Thoracic aorta (tissue), 2 donors: Measurements from ENCODE around the gene S100A3. TPM values are rescaled to one million over a fixed set of nuclear protein-coding genes. Genes with fewer than 3 reads are reported as not detected.
"Not testable (repeated sequence)": the region's sequence is repeated elsewhere in the genome, so short reads cannot be mapped to it uniquely, and the experiment has no call there.

ENCODE experiments used
- ATAC-seq: fragments of 150-250 bp; one replicate; pipeline ENCODE4 v1.8.0; 2017; ENCODE audit warnings: low read depth; ENCODE audit not compliant: insufficient number of reproducible peaks, low FRiP score
- DNase-seq: peaks from one replicate; pipeline ENCODE4 v3.0.0-alpha.2; 2020; ENCODE audit warnings: low spot score
- H3K27ac ChIP-seq, 2 donors: fragments of 200-600 bp; sonication (generic); 1 replicate in 1 of 2; 2 replicates in 1 of 2; pipeline ENCODE4 v1.5.1; 2016; ENCODE audit warnings: mild to moderate bottlenecking in 2 of 2, moderate library complexity in 2 of 2
- H3K27me3 ChIP-seq: fragments of 200-600 bp; sonication (generic); replicated peaks from 2 replicates; pipeline ENCODE4 v1.6.0; 2016; ENCODE audit warnings: mild to moderate bottlenecking; ENCODE audit not compliant: insufficient read depth
- H3K36me3 ChIP-seq: fragments of 200-600 bp; sonication (generic); one replicate; pipeline ENCODE4 v1.5.1; 2016
- H3K4me1 ChIP-seq, 2 donors: fragments of 200-600 bp; sonication (generic); 1 replicate in 1 of 2; 2 replicates in 1 of 2; pipeline versions ENCODE4 v1.5.1 to v1.6.0; 2016; ENCODE audit warnings: low read depth in 2 of 2, mild to moderate bottlenecking in 1 of 2; ENCODE audit not compliant: control insufficient read depth in 1 of 2
- H3K4me3 ChIP-seq: fragments of 200-600 bp; sonication (generic); 2 replicates; pipeline ENCODE4 v1.5.1; 2016; ENCODE audit warnings: mild to moderate bottlenecking
- H3K9me3 ChIP-seq: fragments of 200-600 bp; sonication (generic); 2 replicates; pipeline ENCODE4 v1.5.1; 2016
- total RNA-seq, 2 donors: library from RNA; depleted of rRNA; stranded (reverse); fragments of >200 nt; gene quantifications; one replicate each; pipeline versions ENCODE4 v1.1.0 to v1.2.3, GENCODE V29; 2016
- TF ChIP-seq, protein P1 (sequence below): fragments of 200-600 bp; sonication (generic); IDR thresholded peaks from one replicate; pipeline ENCODE4 v1.5.1; 2019; ENCODE audit warnings: antibody characterized with exemption

S100A3 gene
- total RNA-seq, 2 donors from 2014 or later = 3.1 to 25.0 TPM

DNA sequence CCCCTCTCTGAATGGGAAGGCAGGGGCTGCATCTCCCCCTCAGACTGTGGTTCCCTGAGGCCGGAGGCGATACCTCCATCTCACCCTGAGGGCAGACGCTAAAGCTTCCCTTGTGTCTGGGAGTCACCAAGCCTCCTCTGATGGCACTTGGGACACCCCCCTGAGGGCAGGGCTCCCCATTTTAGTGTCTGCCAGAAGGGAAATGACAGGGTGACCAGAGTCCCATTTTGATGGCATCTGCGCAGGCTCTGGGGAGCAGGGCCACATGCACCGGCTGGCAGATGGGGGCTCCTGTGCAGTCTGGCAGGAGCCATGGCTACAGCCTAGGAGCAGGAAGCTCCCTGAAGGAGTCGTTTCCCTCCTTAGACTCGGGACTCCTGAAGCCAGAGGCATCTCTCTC is 14.9 kb upstream of the S100A3 start:
- Histone ChIP-seq H3K27ac (peak overlapping the region in 1 of 2 donors; percentile 27), H3K9me3 (no peaks in the 10 kb centered on the region), H3K36me3 (no peaks in the 10 kb centered on the region), H3K4me3 (no peak overlapping the region), H3K27me3 (no peaks in the 10 kb centered on the region), H3K4me1 (peaks cover 29 to 39% of the 10 kb centered on the region in 2 donors)
- ATAC-seq (no peak), DNase-seq (no peak)
- TF ChIP-seq, protein P1, sequence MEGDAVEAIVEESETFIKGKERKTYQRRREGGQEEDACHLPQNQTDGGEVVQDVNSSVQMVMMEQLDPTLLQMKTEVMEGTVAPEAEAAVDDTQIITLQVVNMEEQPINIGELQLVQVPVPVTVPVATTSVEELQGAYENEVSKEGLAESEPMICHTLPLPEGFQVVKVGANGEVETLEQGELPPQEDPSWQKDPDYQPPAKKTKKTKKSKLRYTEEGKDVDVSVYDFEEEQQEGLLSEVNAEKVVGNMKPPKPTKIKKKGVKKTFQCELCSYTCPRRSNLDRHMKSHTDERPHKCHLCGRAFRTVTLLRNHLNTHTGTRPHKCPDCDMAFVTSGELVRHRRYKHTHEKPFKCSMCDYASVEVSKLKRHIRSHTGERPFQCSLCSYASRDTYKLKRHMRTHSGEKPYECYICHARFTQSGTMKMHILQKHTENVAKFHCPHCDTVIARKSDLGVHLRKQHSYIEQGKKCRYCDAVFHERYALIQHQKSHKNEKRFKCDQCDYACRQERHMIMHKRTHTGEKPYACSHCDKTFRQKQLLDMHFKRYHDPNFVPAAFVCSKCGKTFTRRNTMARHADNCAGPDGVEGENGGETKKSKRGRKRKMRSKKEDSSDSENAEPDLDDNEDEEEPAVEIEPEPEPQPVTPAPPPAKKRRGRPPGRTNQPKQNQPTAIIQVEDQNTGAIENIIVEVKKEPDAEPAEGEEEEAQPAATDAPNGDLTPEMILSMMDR = no peak

DNA sequence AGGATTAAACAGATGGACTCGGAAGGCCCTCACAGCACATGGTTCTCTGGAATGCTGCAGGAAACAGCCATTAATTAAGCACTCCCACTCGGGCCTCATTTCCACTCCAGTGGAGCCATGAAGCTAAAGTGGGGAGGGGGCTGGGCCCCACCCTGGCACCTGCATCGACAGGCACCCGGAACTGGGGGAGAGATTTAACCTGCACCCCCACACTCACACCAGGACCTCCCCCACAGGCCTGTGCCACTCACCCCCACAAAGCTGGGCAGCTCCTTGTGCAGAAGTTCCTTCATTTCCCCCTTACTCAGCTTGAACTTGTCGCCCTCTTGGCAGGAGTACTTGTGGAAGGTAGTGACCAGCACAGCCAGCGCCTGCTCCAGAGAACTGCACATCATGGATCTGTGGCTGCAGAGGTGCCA is 14.4 kb upstream of the S100A3 start:
- Histone ChIP-seq H3K4me3 (no peak overlapping the region), H3K27ac (no peak overlapping the region), H3K9me3 (no peaks in the 10 kb centered on the region), H3K27me3 (no peaks in the 10 kb centered on the region), H3K4me1 (peaks cover 29 to 35% of the 10 kb centered on the region in 2 donors), H3K36me3 (no peaks in the 10 kb centered on the region)
- TF ChIP-seq, protein P1 = no peak
- ATAC-seq (no peak), DNase-seq (no peak)

DNA sequence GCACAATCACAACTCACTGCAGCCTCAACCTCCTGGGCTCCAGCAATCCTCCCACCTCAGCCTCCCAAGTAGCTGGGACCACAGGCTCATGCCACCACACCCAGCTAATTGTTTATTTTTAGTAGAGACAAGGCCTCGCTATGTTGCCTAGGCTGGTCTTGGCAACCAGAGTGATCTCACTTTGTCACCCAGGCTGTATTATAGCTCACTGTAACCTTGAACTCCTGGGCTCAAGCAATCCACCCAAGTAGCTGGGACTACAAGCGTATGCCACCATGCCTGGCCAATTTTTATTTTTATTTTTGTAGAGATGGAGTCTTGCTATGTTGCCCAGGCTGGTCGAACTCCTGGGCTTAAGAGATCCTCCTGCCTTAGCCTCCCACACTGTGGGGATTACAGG is 13.0 kb upstream of the S100A3 start:
- H3K4me1 ChIP-seq = peaks cover 15 to 20% of the 10 kb centered on the region in 2 donors
- H3K36me3 ChIP-seq, H3K4me3 ChIP-seq, H3K27ac ChIP-seq, H3K9me3 ChIP-seq, ATAC-seq, H3K27me3 ChIP-seq, DNase-seq: not testable (repeated sequence)

DNA sequence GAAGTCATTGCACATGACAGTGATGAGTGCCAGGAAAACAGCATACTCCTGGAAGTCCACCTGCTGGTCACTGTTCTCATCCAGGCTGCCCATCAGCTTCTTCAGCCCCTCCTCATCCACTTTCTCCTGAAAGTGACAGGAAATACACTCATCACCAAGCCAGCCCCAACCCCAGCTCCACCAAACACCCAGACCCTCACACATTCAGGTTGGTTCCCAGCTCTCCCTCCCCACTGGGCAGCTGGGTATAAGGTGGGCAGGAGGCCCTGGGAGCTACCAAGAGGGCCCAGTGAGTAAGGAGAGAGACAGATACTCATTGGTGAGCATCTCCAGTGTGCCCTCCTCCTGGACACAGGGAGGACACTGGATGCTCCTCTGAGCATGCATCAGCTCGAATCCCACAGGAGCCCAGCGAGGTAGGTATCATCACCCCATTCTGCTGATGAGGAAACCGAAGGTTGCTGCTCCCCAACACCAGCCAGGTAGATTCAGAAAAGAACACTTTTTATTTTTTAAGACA is 12.5 kb upstream of the S100A3 start:
- no peaks in the 10 kb centered on the region for H3K27me3 ChIP-seq
- TF ChIP-seq, protein P1 = no peak
- peaks cover 11 to 17% of the 10 kb centered on the region in 2 donors for H3K4me1 ChIP-seq
- ATAC-seq = no peak
- no peaks in the 10 kb centered on the region for H3K9me3 ChIP-seq
- no peaks in the 10 kb centered on the region for H3K36me3 ChIP-seq
- no peak overlapping the region for H3K27ac ChIP-seq
- H3K4me3 ChIP-seq = no peak overlapping the region
- no peak for DNase-seq

DNA sequence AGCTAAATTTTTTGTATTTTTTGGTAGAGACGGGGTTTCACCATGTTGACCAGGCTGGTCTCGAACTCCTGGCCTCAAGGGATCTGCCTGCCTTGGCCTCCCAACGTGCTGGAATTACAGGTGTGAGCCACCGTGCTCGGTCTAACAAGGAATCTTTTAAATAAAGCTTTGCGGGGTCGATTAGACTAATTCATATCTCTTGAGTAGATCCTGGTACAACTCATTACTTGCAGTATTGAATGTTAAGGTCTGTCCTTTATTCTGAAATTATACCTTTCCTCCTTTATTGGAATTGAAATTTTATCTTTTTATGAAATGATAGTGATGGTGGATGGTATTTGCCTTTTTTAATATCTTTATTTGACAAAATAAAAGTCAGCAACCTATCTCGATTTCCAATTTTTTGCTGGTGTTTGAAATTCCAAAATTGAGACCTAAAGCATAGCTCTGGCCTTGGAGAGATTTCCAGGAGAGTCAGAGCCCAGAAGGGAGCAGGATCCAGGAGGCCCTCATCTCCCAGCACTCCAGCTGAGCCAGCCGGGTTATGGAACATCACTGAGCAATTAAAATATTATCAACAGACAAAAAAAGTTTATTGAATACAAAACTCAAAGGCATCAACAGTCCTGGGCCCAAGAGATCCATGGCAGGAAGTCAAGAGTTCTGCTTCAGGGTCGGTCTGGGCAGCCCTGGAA is 11.9 kb upstream of the S100A3 start:
- TF ChIP-seq, protein P1 = no peak

More for the DNA sequence above, 11.9 kb upstream of the S100A3 start:
- Histone ChIP-seq H3K36me3 (no peaks in the 10 kb centered on the region), H3K27me3 (no peaks in the 10 kb centered on the region), H3K4me1 (peaks cover 8 to 11% of the 10 kb centered on the region in 2 donors), H3K27ac (no peak overlapping the region), H3K9me3 (no peaks in the 10 kb centered on the region), H3K4me3 (no peak overlapping the region)
- DNase-seq (no peak), ATAC-seq (no peak)
